NT2/D1 (cell line): ENCODE results near the gene STRBP.

Experiments used
- DNase-seq: peaks from one replicate; pipeline ENCODE4 v3.0.0-alpha.2; 2011; ENCODE audit warnings: low read depth, low spot score
- H3K27me3 ChIP-seq: 2 replicates; pipeline ENCODE4 v1.6.0; 2011; ENCODE audit warnings: mild to moderate bottlenecking; ENCODE audit not compliant: insufficient read length, insufficient read depth
- H3K36me3 ChIP-seq: 2 replicates; pipeline ENCODE4 v1.6.1; 2011; ENCODE audit warnings: mild to moderate bottlenecking, low read length, mixed read lengths; ENCODE audit not compliant: insufficient read depth, insufficient read length
- H3K4me1 ChIP-seq: 2 replicates; pipeline ENCODE4 v1.5.1; 2011; ENCODE audit not compliant: insufficient read depth, insufficient read length
- H3K4me3 ChIP-seq: 2 replicates; pipeline ENCODE4 v1.5.1; 2011; ENCODE audit warnings: low read depth; ENCODE audit not compliant: insufficient read length
- H3K9ac ChIP-seq: 2 replicates; pipeline ENCODE4 v1.6.0; 2011; ENCODE audit warnings: low read depth; ENCODE audit not compliant: insufficient read length
- H3K9me3 ChIP-seq: 2 replicates; pipeline ENCODE4 v1.5.1; 2011; ENCODE audit warnings: mild to moderate bottlenecking, low read length; ENCODE audit not compliant: insufficient read depth
- SUZ12 ChIP-seq: IDR thresholded peaks from 2 replicates; pipeline ENCODE4 v1.6.1; 2011; ENCODE audit not compliant: insufficient read length, insufficient read depth; ENCODE audit errors: extremely low read depth
- YY1 ChIP-seq: IDR thresholded peaks from 2 replicates; pipeline ENCODE4 v1.6.1; 2011; ENCODE audit not compliant: insufficient read length, insufficient read depth
- ZNF274 ChIP-seq: IDR thresholded peaks from 2 replicates; pipeline ENCODE4 v1.6.1; 2011; ENCODE audit warnings: mild to moderate bottlenecking, low read depth, low read length

The STRBP gene

DNA sequence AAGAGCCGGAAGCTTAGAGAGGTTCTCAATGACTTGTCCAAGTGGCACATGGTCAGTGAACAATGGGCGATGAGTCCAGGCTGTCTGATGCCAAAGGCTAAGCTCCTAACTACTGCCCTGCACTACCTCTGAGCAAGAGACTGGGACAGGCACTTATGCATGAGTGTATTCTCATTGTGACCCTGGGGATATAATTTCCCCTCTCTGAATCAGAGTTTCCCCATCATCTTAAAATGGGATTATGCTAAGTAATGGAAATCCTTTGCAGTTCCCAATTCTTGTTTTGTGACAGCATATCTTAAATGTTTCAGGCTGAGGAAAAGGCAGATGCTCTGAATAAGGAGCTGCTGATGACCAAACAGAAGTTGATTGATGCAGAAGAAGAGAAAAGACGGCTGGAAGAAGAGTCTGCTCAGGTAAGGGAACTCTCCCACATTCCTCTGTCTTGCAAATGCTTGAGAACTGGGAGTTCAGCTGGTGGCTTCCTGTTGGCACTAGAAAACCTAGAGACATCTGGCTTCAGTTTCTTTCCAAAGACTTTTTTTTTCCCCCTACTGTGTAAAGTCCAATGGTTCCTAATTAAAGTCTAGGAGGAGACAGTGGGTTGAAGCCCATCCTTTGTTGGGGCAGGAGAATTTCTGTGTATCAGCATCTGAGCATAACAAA, 170.8 kb downstream of the STRBP start:
- H3K36me3 ChIP-seq: peaks cover 78% of the 10 kb centered on the region
- H3K4me1 ChIP-seq: peaks cover 7% of the 10 kb centered on the region
- H3K4me3 ChIP-seq: no peak overlapping the region
- DNase-seq: peak; percentile 46
- H3K27me3 ChIP-seq: no peaks in the 10 kb centered on the region
- H3K9me3 ChIP-seq: no peaks in the 10 kb centered on the region
- no peak overlapping the region for H3K9ac ChIP-seq
- TF ChIP-seq ZNF274: no peak
- TF ChIP-seq SUZ12: no peak
- no peak for TF ChIP-seq YY1

DNA sequence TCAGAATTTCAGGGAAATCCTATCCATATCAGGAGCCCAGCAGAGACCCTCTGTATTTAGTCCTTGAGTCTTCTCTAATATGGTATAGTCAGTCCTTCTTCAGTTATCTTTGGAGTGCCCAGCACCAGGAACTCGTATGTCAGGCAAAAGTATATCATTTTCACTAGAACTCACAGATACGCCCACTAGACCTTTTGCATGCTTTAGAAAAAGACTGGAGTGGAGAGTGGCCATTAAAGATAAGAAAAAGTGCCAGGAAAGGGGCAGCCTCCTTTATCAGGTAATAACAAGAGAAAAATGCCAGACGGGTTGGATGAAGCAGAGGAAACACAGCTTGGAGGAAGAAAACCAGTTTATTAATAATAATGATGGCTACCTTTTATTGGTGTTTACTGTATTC, 171.4 kb downstream of the STRBP start:
- no peak for DNase-seq
- no peaks in the 10 kb centered on the region for H3K9me3 ChIP-seq
- no peak overlapping the region for H3K9ac ChIP-seq
- TF ChIP-seq ZNF274: no peak
- no peak for TF ChIP-seq YY1
- TF ChIP-seq SUZ12: no peak
- peaks cover 1% of the 10 kb centered on the region for H3K4me1 ChIP-seq
- no peaks in the 10 kb centered on the region for H3K27me3 ChIP-seq
- H3K36me3 ChIP-seq: peaks cover 81% of the 10 kb centered on the region
- no peak overlapping the region for H3K4me3 ChIP-seq

DNA sequence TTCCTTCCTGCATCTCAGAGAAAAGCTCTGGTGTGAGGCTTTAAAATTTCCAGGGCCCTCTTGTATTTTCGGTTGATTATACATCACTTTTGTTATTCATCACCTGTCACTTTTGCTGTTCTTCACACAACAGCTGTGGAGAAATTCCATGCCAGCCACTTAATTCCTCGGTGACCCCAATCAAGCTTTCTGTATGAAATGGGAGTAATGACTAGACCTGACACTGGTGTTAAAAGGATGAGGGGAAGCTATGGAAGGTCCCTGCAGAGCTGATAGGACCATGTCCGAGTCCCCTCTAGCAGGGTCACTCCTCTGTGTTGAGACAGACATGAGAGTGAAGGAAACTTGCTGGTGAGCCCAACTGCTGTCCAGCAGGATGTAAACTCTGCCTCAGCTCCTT, 175.2 kb downstream of the STRBP start:
- DNase-seq: no peak
- H3K4me1 ChIP-seq: no peaks in the 10 kb centered on the region
- no peak overlapping the region for H3K4me3 ChIP-seq
- TF ChIP-seq SUZ12 (no peak), YY1 (no peak), ZNF274 (no peak)
- H3K27me3 ChIP-seq: no peaks in the 10 kb centered on the region
- no peak overlapping the region for H3K9ac ChIP-seq
- H3K36me3 ChIP-seq: peaks cover 75% of the 10 kb centered on the region
- H3K9me3 ChIP-seq: no peaks in the 10 kb centered on the region

DNA sequence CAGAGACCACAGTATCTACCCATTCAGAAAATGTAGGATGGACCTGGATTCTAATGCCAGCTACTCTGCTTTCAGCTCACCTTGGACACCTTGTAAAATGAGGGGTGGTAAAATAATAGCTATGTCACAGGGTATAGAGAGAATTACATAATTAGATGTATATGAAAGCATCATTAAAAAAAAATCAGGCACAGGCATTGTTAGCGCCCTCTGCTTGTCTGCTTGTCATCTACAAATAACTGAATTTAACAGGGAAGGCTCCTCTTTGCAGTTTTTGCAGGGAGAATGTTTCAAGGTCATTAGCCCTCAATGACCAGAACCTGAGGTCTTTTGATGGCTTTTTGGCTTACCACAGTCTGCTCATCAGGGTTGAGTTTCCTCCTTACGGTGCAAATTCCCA, 176.9 kb downstream of the STRBP start:
- DNase-seq: no peak
- no peak overlapping the region for H3K4me3 ChIP-seq
- TF ChIP-seq SUZ12: no peak
- no peak for TF ChIP-seq ZNF274
- no peak for TF ChIP-seq YY1
- H3K36me3 ChIP-seq: peaks cover 66% of the 10 kb centered on the region
- H3K27me3 ChIP-seq: no peaks in the 10 kb centered on the region
- H3K4me1 ChIP-seq: no peaks in the 10 kb centered on the region
- H3K9me3 ChIP-seq: no peaks in the 10 kb centered on the region
- no peak overlapping the region for H3K9ac ChIP-seq

DNA sequence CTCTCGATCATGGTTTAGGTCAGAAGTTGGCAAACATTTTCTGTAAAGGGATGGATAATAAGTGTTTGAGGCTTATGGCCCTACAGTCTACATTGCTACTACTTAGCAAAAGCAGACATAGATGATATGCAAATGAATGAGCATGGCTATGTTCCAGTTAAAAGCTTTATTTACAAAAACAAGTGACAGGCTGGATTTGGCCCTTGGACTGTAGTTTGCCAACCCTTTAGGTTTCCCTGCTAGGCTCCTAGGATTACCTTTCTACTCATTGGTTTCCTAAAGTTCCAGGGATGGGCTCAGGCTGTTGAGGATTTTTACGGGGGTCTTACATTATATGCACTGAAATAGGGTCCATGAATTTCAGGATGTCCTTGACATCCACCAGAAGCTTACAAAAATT, 177.4 kb downstream of the STRBP start:
- Histone ChIP-seq H3K4me3 (no peak overlapping the region), H3K4me1 (no peaks in the 10 kb centered on the region), H3K27me3 (no peaks in the 10 kb centered on the region), H3K36me3 (peaks cover 65% of the 10 kb centered on the region), H3K9me3 (no peaks in the 10 kb centered on the region), H3K9ac (no peak overlapping the region)
- DNase-seq: no peak
- TF ChIP-seq SUZ12 (no peak), YY1 (no peak), ZNF274 (no peak)

DNA sequence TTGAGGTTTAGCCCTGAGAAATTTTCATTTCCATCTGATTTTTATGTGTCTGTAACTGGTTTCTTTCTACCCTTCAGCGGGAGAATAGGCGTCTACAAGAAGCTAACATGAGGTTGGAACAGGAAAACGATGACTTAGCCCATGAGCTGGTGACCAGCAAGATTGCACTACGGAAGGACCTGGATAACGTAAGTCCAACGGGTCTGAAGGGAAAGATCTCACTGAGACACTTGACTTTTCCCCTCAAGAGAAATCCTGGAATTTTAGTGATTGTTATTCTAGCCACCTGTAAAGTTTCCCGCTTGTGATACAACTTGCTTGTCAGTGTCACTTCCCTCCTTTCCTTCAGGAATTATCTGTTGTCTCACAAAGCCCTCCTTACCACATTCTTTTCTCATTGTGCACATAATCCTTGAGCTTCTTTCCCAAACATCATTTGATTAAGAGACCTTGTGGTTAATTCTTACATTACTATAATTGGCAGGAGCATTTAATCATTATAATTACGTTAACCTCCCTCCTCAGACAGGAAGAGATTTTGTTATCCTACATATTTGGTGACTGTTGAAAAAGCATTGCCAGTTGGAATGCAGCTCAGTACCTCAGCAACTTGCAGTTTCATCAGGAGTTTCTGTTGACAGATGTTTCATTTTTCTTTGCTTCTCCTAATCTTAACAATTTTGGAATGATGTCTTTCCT, 178.0 kb downstream of the STRBP start:
- Histone ChIP-seq H3K4me1 (no peaks in the 10 kb centered on the region), H3K9ac (no peak overlapping the region), H3K27me3 (no peaks in the 10 kb centered on the region), H3K9me3 (no peaks in the 10 kb centered on the region), H3K4me3 (no peak overlapping the region), H3K36me3 (peaks cover 63% of the 10 kb centered on the region)
- DNase-seq: no peak
- TF ChIP-seq YY1 (no peak), ZNF274 (no peak), SUZ12 (no peak)

DNA sequence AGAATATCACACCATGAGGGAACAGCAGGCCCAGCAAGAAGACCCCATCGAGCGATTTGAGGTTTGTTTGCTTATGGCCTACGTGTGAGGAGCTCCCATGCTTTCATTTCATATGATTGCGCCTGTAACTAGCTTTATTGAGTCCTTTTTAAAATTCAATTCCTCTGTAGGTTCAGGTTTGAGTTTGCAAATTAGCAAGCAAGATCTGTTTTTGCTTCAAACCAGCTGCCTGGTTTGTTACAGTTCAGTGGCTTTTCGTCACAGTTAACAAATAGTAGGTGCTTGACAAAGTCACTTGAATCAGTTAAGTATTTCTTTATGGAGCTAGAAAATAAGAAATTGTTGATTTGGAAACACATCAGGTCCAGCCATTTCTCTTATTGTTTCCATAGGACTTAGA, 178.6 kb downstream of the STRBP start:
- no peak overlapping the region for H3K4me3 ChIP-seq
- no peak for TF ChIP-seq ZNF274
- no peak for TF ChIP-seq SUZ12
- TF ChIP-seq YY1: no peak
- H3K4me1 ChIP-seq: no peaks in the 10 kb centered on the region
- H3K9me3 ChIP-seq: no peaks in the 10 kb centered on the region
- H3K9ac ChIP-seq: no peak overlapping the region
- H3K27me3 ChIP-seq: no peaks in the 10 kb centered on the region
- peaks cover 65% of the 10 kb centered on the region for H3K36me3 ChIP-seq
- DNase-seq: no peak
